GM12875 (cell line): Measurements from ENCODE around the gene REC8.

Experiments used
- H3K4me3 ChIP-seq: one replicate; pipeline ENCODE4 v1.5.1; 2011; ENCODE audit warnings: low read depth, low read length, control low read depth
- CTCF ChIP-seq: IDR thresholded peaks from 2 replicates; pipeline ENCODE4 v1.5.1; 2011; ENCODE audit warnings: low read depth, mild to moderate bottlenecking, control low read depth, inconsistent platforms, low read length, moderate library complexity, borderline replicate concordance; ENCODE audit not compliant: insufficient read depth

The REC8 gene

GRCh38 chr14:24190416-24190815, 18.5 kb downstream of the REC8 start:
- no peak overlapping the region for H3K4me3 ChIP-seq
- no peak for TF ChIP-seq CTCF

GRCh38 chr14:24192933-24193332, 21.1 kb downstream of the REC8 start:
- no peak for TF ChIP-seq CTCF
- H3K4me3 ChIP-seq: no peak overlapping the region

- TF ChIP-seq CTCF: no peak
- peak overlapping the region; percentile 70 for H3K4me3 ChIP-seq
Measured at GRCh38 chr14:24194186-24194872, 22.4 kb downstream of the REC8 start.

- peak overlapping the region; percentile 70 for H3K4me3 ChIP-seq
Measured at GRCh38 chr14:24194873-24195185, 22.9 kb downstream of the REC8 start.

GRCh38 chr14:24195186-24196070, 23.5 kb downstream of the REC8 start, which contains the start of gene TM9SF1:
TM9SF1 (minus strand) TSS chr14:24195441; CDS start chr14:24195019, 422 bp downstream.
- no peak for TF ChIP-seq CTCF
- H3K4me3 ChIP-seq: peak within 1 kb of the TSS; percentile 70

More at GRCh38 chr14:24194873-24195185, 22.9 kb downstream of the REC8 start:
- no peak for TF ChIP-seq CTCF

GRCh38 chr14:24196071-24197055, 24.5 kb downstream of the REC8 start:
- TF ChIP-seq CTCF: no peak
- peak overlapping the region; percentile 70 for H3K4me3 ChIP-seq
